Stimulated activated CD4-positive, alpha-beta T cell treated with anti-CD3 and anti-CD28 coated beads, Interleukin-1b, Interleukin-23, amount 100 ng/mL, for 48 hours (primary cell): ENCODE measurements around the gene PXDN.

Experiments used
- DNase-seq: peaks from one replicate; pipeline ENCODE4 v3.0.0-alpha.2; 2020

The PXDN gene

GRCh38 chr2:1754461-1755170 is 10.3 kb upstream of the PXDN start:
- DNase-seq: no peak

- no peak for DNase-seq
Observed at GRCh38 chr2:1754046-1754445, 9.7 kb upstream of the PXDN start.

GRCh38 chr2:1752751-1753150 is 8.4 kb upstream of the PXDN start:
- DNase-seq: no peak

GRCh38 chr2:1751767-1752725 is 7.7 kb upstream of the PXDN start:
- no peak for DNase-seq

GRCh38 chr2:1750933-1751766 is 6.8 kb upstream of the PXDN start:
- peak; percentile 51 for DNase-seq

GRCh38 chr2:1750270-1750932 is 6.1 kb upstream of the PXDN start:
- no peak for DNase-seq

- DNase-seq: no peak
Observed at GRCh38 chr2:1749489-1750119, 5.3 kb upstream of the PXDN start.

GRCh38 chr2:1748741-1749488 is 4.6 kb upstream of the PXDN start:
- no peak for DNase-seq

GRCh38 chr2:1748176-1748740 is 3.9 kb upstream of the PXDN start:
- no peak for DNase-seq

- no peak for DNase-seq
Observed at GRCh38 chr2:1747065-1747941, 3.0 kb upstream of the PXDN start.

GRCh38 chr2:1746174-1747064 is 2.1 kb upstream of the PXDN start:
- no peak for DNase-seq

GRCh38 chr2:1745171-1746023 is 1.1 kb upstream of the PXDN start:
- no peak for DNase-seq

GRCh38 chr2:1744151-1744445 is 217 bp downstream of the PXDN start:
- DNase-seq: no peak

- DNase-seq: no peak
Observed at GRCh38 chr2:1743396-1744150, 742 bp downstream of the PXDN start.

- DNase-seq: peak; percentile 22
Observed at GRCh38 chr2:1742681-1743395, 1.5 kb downstream of the PXDN start.

- DNase-seq: no peak
Observed at GRCh38 chr2:1742301-1742680, 2.0 kb downstream of the PXDN start.

- DNase-seq: no peak
Observed at GRCh38 chr2:1741851-1742250, 2.5 kb downstream of the PXDN start.
